Measurements from ENCODE around the gene CNTNAP2.
"Not testable (repeated sequence)": the region's sequence is repeated elsewhere in the genome, so short reads cannot be mapped to it uniquely, and the experiment has no call there.

The CNTNAP2 gene

GRCh38 chr7:146902728-146903127, 786.1 kb downstream of the CNTNAP2 start:
- Mint-ChIP-seq H3K27me3 (no peaks in the 10 kb centered on the region), H3K27ac (no peak overlapping the region), H3K36me3 (ENCODE audit: insufficient read depth) (no peaks in the 10 kb centered on the region), H3K9me3 (peaks cover 12 to 21% of the 10 kb centered on the region in 2 donors), H3K4me1 (ENCODE audit: low read depth in 2 of 2) (no peaks in the 10 kb centered on the region), H3K4me3 (no peak overlapping the region)
- ATAC-seq (replicated peaks) (no peak), DNase-seq (no peak)

- H3K4me1 Mint-ChIP-seq (ENCODE audit: low read depth in 2 of 2); H3K4me3 Mint-ChIP-seq; H3K9me3 Mint-ChIP-seq; H3K27me3 Mint-ChIP-seq; H3K27ac Mint-ChIP-seq; ATAC-seq (replicated peaks); H3K36me3 Mint-ChIP-seq (ENCODE audit: insufficient read depth); DNase-seq: not testable (repeated sequence)
These were observed 789.1 kb downstream of the CNTNAP2 start for GRCh38 chr7:146905746-146906145.

GRCh38 chr7:146922782-146923181, 806.2 kb downstream of the CNTNAP2 start:
- Mint-ChIP-seq H3K27me3 (no peaks in the 10 kb centered on the region), H3K27ac (no peak overlapping the region), H3K9me3 (no peaks in the 10 kb centered on the region), H3K36me3 (ENCODE audit: insufficient read depth) (no peaks in the 10 kb centered on the region), H3K4me1 (ENCODE audit: low read depth in 2 of 2) (no peaks in the 10 kb centered on the region), H3K4me3 (no peak overlapping the region)
- DNase-seq (no peak), ATAC-seq (replicated peaks) (no peak)

- no peak overlapping the region for H3K27ac Mint-ChIP-seq
- peaks cover 0 to 1% of the 10 kb centered on the region in 2 donors for H3K9me3 Mint-ChIP-seq
- no peak for DNase-seq
- H3K36me3 Mint-ChIP-seq (ENCODE audit: insufficient read depth) = no peaks in the 10 kb centered on the region
- no peaks in the 10 kb centered on the region for H3K27me3 Mint-ChIP-seq
- no peaks in the 10 kb centered on the region for H3K4me1 Mint-ChIP-seq (ENCODE audit: low read depth in 2 of 2)
- ATAC-seq (replicated peaks) = no peak
- H3K4me3 Mint-ChIP-seq = no peak overlapping the region
These were observed 810.2 kb downstream of the CNTNAP2 start for GRCh38 chr7:146926841-146927240.

- Mint-ChIP-seq H3K27ac (no peak overlapping the region), H3K4me3 (no peak overlapping the region), H3K27me3 (no peaks in the 10 kb centered on the region), H3K9me3 (peaks cover 7 to 17% of the 10 kb centered on the region in 2 donors), H3K36me3 (ENCODE audit: insufficient read depth) (no peaks in the 10 kb centered on the region), H3K4me1 (ENCODE audit: low read depth in 2 of 2) (no peaks in the 10 kb centered on the region)
- DNase-seq = no peak
- no peak for ATAC-seq (replicated peaks)
These were observed 821.2 kb downstream of the CNTNAP2 start for GRCh38 chr7:146937836-146938235.

GRCh38 chr7:146943483-146943882, 826.9 kb downstream of the CNTNAP2 start:
- no peaks in the 10 kb centered on the region for H3K27me3 Mint-ChIP-seq
- H3K9me3 Mint-ChIP-seq = peaks cover 8 to 9% of the 10 kb centered on the region in 2 donors
- DNase-seq (no peak), ATAC-seq (replicated peaks) (no peak)
- no peaks in the 10 kb centered on the region for H3K4me1 Mint-ChIP-seq (ENCODE audit: low read depth in 2 of 2)
- H3K27ac Mint-ChIP-seq = no peak overlapping the region
- H3K4me3 Mint-ChIP-seq = no peak overlapping the region
- H3K36me3 Mint-ChIP-seq (ENCODE audit: insufficient read depth) = no peaks in the 10 kb centered on the region

- Mint-ChIP-seq H3K4me1 (ENCODE audit: low read depth in 2 of 2) (no peaks in the 10 kb centered on the region), H3K4me3 (no peak overlapping the region), H3K27ac (no peak overlapping the region), H3K9me3 (peaks cover 6% of the 10 kb centered on the region in 2 donors), H3K36me3 (ENCODE audit: insufficient read depth) (no peaks in the 10 kb centered on the region), H3K27me3 (no peaks in the 10 kb centered on the region)
- DNase-seq (no peak), ATAC-seq (replicated peaks) (no peak)
These were observed 832.1 kb downstream of the CNTNAP2 start for GRCh38 chr7:146948703-146949102.

- Mint-ChIP-seq H3K4me3 (no peak overlapping the region), H3K36me3 (ENCODE audit: insufficient read depth) (no peaks in the 10 kb centered on the region), H3K4me1 (ENCODE audit: low read depth in 2 of 2) (no peaks in the 10 kb centered on the region), H3K27ac (no peak overlapping the region), H3K27me3 (no peaks in the 10 kb centered on the region), H3K9me3 (peaks cover 5 to 17% of the 10 kb centered on the region in 2 donors)
- DNase-seq = no peak
- no peak for ATAC-seq (replicated peaks)
These were observed 839.7 kb downstream of the CNTNAP2 start for GRCh38 chr7:146956321-146956720.

GRCh38 chr7:146956853-146957252, 840.3 kb downstream of the CNTNAP2 start:
- Mint-ChIP-seq H3K9me3 (peaks cover 5 to 17% of the 10 kb centered on the region in 2 donors), H3K36me3 (ENCODE audit: insufficient read depth) (no peaks in the 10 kb centered on the region), H3K4me1 (ENCODE audit: low read depth in 2 of 2) (no peaks in the 10 kb centered on the region), H3K4me3 (no peak overlapping the region), H3K27ac (no peak overlapping the region), H3K27me3 (no peaks in the 10 kb centered on the region)
- DNase-seq = no peak
- no peak for ATAC-seq (replicated peaks)

GRCh38 chr7:146960773-146961391, 844.3 kb downstream of the CNTNAP2 start:
- Mint-ChIP-seq H3K27ac (no peak overlapping the region), H3K36me3 (ENCODE audit: insufficient read depth) (no peaks in the 10 kb centered on the region)

GRCh38 chr7:146961617-146962016, 845.0 kb downstream of the CNTNAP2 start:
- DNase-seq (no peak), ATAC-seq (replicated peaks) (no peak)
- Mint-ChIP-seq H3K27ac (no peak overlapping the region), H3K27me3 (no peaks in the 10 kb centered on the region), H3K36me3 (ENCODE audit: insufficient read depth) (no peaks in the 10 kb centered on the region), H3K4me1 (ENCODE audit: low read depth in 2 of 2) (no peaks in the 10 kb centered on the region), H3K9me3 (peaks cover 9 to 17% of the 10 kb centered on the region in 2 donors), H3K4me3 (no peak overlapping the region)

More at GRCh38 chr7:146960773-146961391, 844.3 kb downstream of the CNTNAP2 start:
- DNase-seq (no peak), ATAC-seq (replicated peaks) (no peak)
- H3K4me3 Mint-ChIP-seq = no peak overlapping the region
- peaks cover 9 to 17% of the 10 kb centered on the region in 2 donors for H3K9me3 Mint-ChIP-seq
- no peaks in the 10 kb centered on the region for H3K27me3 Mint-ChIP-seq
- no peaks in the 10 kb centered on the region for H3K4me1 Mint-ChIP-seq (ENCODE audit: low read depth in 2 of 2)

GRCh38 chr7:146966274-146966673, 849.7 kb downstream of the CNTNAP2 start:
- no peaks in the 10 kb centered on the region for H3K27me3 Mint-ChIP-seq
- H3K9me3 Mint-ChIP-seq = peaks cover 0 to 4% of the 10 kb centered on the region in 2 donors
- H3K36me3 Mint-ChIP-seq (ENCODE audit: insufficient read depth) = peaks cover 3% of the 10 kb centered on the region
- no peaks in the 10 kb centered on the region for H3K4me1 Mint-ChIP-seq (ENCODE audit: low read depth in 2 of 2)
- H3K4me3 Mint-ChIP-seq = no peak overlapping the region
- ATAC-seq (replicated peaks) = no peak
- no peak for DNase-seq
- H3K27ac Mint-ChIP-seq = no peak overlapping the region

- Mint-ChIP-seq H3K4me1 (ENCODE audit: low read depth in 2 of 2) (no peaks in the 10 kb centered on the region), H3K36me3 (ENCODE audit: insufficient read depth) (no peaks in the 10 kb centered on the region), H3K27me3 (no peaks in the 10 kb centered on the region), H3K9me3 (peaks cover 7 to 25% of the 10 kb centered on the region in 2 donors), H3K4me3 (no peak overlapping the region), H3K27ac (no peak overlapping the region)
- DNase-seq (no peak), ATAC-seq (replicated peaks) (no peak)
These were observed 865.9 kb downstream of the CNTNAP2 start for GRCh38 chr7:146982482-146982881.

GRCh38 chr7:146991596-146991995, 875.0 kb downstream of the CNTNAP2 start:
- Mint-ChIP-seq H3K4me3 (no peak overlapping the region), H3K4me1 (ENCODE audit: low read depth in 2 of 2) (no peaks in the 10 kb centered on the region), H3K36me3 (ENCODE audit: insufficient read depth) (no peaks in the 10 kb centered on the region), H3K27ac (no peak overlapping the region), H3K9me3 (peaks cover 6 to 9% of the 10 kb centered on the region in 2 donors), H3K27me3 (no peaks in the 10 kb centered on the region)
- no peak for ATAC-seq (replicated peaks)
- DNase-seq = no peak

All from effector memory CD8-positive, alpha-beta T cell (primary cell).